Activated naive CD4-positive, alpha-beta T cell treated with Interleukin-2 at 50 U/mL for 16 hours (primary cell): ENCODE data around the gene DCTN5.
"Not testable (repeated sequence)": the region's sequence is repeated elsewhere in the genome, so short reads cannot be mapped to it uniquely, and the experiment has no call there.

Source experiments
- DNase-seq: peaks from one replicate; pipeline ENCODE4 v3.0.0-alpha.2; 2020

DCTN5 gene

GRCh38 chr16:23694644-23695373 lies 53.5 kb downstream of the DCTN5 start:
- DNase-seq = no peak

- DNase-seq = no peak
Measured at GRCh38 chr16:23695756-23696155, 54.5 kb downstream of the DCTN5 start.

GRCh38 chr16:23699100-23699499 lies 57.8 kb downstream of the DCTN5 start:
- DNase-seq = no peak

- DNase-seq = no peak
Measured at GRCh38 chr16:23700093-23700492, 58.8 kb downstream of the DCTN5 start.

GRCh38 chr16:23700509-23700908 lies 59.2 kb downstream of the DCTN5 start:
- DNase-seq = no peak

GRCh38 chr16:23701045-23701444 lies 59.8 kb downstream of the DCTN5 start:
- no peak for DNase-seq

- no peak for DNase-seq
Measured at GRCh38 chr16:23702951-23703350, 61.7 kb downstream of the DCTN5 start.

GRCh38 chr16:23704772-23705516 lies 63.7 kb downstream of the DCTN5 start:
- no peak for DNase-seq

- DNase-seq = no peak
Measured at GRCh38 chr16:23705517-23705902, 64.2 kb downstream of the DCTN5 start.

GRCh38 chr16:23706439-23706838 lies 65.2 kb downstream of the DCTN5 start:
- no peak for DNase-seq

GRCh38 chr16:23709536-23709935 lies 68.3 kb downstream of the DCTN5 start:
- no peak for DNase-seq

- DNase-seq = no peak
Measured at GRCh38 chr16:23710008-23710407, 68.7 kb downstream of the DCTN5 start.

GRCh38 chr16:23710504-23710903 lies 69.2 kb downstream of the DCTN5 start:
- no peak for DNase-seq

- no peak for DNase-seq
Measured at GRCh38 chr16:23711785-23712184, 70.5 kb downstream of the DCTN5 start.

GRCh38 chr16:23712976-23713375 lies 71.7 kb downstream of the DCTN5 start, which contains the start of gene ERN2:
Gene ERN2, minus strand, starts transcription at chr16:23713222. Its CDS starts 35 bp downstream, at chr16:23713187.
- DNase-seq = no peak

GRCh38 chr16:23716484-23716883 lies 75.2 kb downstream of the DCTN5 start:
- DNase-seq = no peak

GRCh38 chr16:23722613-23723240 lies 81.5 kb downstream of the DCTN5 start:
- DNase-seq = not testable (repeated sequence)

GRCh38 chr16:23724096-23724784 lies 83.0 kb downstream of the DCTN5 start:
- DNase-seq = no peak

- DNase-seq = no peak
Measured at GRCh38 chr16:23724785-23725131, 83.5 kb downstream of the DCTN5 start.

- DNase-seq = no peak
Measured at GRCh38 chr16:23726710-23727109, 85.4 kb downstream of the DCTN5 start.
